ENCODE data around the gene AUTS2. TPM values are rescaled to one million over a fixed set of nuclear protein-coding genes. Genes with fewer than 3 reads are reported as not detected.

Gene AUTS2
- total RNA-seq, 1 experiment from 2014 or later, result 42.1 TPM

DNA sequence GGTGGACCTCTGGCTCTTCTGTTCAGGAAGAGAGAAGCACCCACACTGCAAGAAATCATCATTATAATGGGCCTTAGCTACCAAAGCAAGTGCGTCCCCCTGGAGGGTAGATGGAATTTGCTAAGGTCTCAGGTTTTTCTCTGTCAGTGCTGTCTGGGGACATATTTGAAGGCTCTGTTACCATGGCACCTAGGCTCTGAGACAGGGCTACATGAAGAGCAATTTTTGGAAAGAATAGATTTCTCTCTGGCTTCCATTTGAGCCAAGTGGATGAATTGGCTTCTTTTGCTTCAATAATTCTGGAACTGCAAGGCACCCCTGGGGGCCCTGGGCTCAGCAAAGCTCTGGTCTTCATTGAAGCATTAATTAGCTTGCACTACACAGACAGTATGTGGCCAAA is 1184.5 kb downstream of the AUTS2 start:
- no peaks in the 10 kb centered on the region for H3K27me3 ChIP-seq (replicated peaks; ENCODE audit: insufficient read depth, low read depth, low read length, poor library complexity)
- POLR2A ChIA-PET (ENCODE audit: low non-redundant PET), result no interaction called here

DNA sequence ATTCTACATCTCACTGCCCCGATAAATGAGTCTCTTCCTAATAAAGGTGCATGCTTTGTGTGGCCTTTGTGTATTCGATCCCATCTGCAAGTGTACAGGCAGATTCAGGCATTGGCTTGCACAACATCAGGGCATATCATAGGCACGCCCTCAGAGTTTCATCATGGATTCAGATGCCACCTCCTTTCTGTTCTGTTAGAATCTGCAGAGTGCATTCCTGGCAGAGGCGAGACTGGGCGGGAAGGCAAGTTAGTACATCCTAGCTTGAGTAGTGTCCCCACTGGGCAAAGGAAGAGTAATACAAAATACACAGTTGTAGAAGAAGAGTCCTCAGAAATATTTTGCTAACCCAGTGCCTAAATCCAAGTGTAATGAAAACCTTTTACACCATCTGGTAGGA is 1187.2 kb downstream of the AUTS2 start:
- Histone ChIP-seq H3K27ac (ENCODE audit: low read depth, low read length, poor library complexity, severe bottlenecking) (no peak overlapping the region), H3K36me3 (ENCODE audit: insufficient read depth, low read length, poor library complexity, severe bottlenecking) (peaks cover 10% of the 10 kb centered on the region), H3K27me3 (replicated peaks; ENCODE audit: insufficient read depth, low read depth, low read length, poor library complexity) (no peaks in the 10 kb centered on the region), H3K9me3 (ENCODE audit: low read depth, low read length, poor library complexity, severe bottlenecking) (no peaks in the 10 kb centered on the region), H3K4me3 (ENCODE audit: low read depth, low read length, poor library complexity, severe bottlenecking) (no peak overlapping the region), H3K4me1 (ENCODE audit: insufficient read depth, low read length, poor library complexity, severe bottlenecking) (no peaks in the 10 kb centered on the region)
- TF ChIP-seq EZH2 (IDR thresholded peaks at IDR 0.05; ENCODE audit: borderline replicate concordance, low read depth, low read length, poor library complexity, severe bottlenecking), result no peak
- TF ChIP-seq, protein P1, sequence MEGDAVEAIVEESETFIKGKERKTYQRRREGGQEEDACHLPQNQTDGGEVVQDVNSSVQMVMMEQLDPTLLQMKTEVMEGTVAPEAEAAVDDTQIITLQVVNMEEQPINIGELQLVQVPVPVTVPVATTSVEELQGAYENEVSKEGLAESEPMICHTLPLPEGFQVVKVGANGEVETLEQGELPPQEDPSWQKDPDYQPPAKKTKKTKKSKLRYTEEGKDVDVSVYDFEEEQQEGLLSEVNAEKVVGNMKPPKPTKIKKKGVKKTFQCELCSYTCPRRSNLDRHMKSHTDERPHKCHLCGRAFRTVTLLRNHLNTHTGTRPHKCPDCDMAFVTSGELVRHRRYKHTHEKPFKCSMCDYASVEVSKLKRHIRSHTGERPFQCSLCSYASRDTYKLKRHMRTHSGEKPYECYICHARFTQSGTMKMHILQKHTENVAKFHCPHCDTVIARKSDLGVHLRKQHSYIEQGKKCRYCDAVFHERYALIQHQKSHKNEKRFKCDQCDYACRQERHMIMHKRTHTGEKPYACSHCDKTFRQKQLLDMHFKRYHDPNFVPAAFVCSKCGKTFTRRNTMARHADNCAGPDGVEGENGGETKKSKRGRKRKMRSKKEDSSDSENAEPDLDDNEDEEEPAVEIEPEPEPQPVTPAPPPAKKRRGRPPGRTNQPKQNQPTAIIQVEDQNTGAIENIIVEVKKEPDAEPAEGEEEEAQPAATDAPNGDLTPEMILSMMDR (conservative IDR thresholded peaks at IDR 0.05; ENCODE audit: low read depth, low read length), result no peak
- no TSS peak for BruUV-seq (replicated peaks)
- ChIA-PET CTCF (no interaction called here), POLR2A (ENCODE audit: low non-redundant PET) (no interaction called here)
- no peak for DNase-seq (ENCODE audit: low spot score)
- intact Hi-C loops (cut with micrococcal nuclease; ENCODE audit: unreplicated experiment), result no loop called here

More for the DNA sequence above, 1184.5 kb downstream of the AUTS2 start:
- Histone ChIP-seq H3K27ac (ENCODE audit: low read depth, low read length, poor library complexity, severe bottlenecking) (no peak overlapping the region), H3K4me3 (ENCODE audit: low read depth, low read length, poor library complexity, severe bottlenecking) (no peak overlapping the region), H3K36me3 (ENCODE audit: insufficient read depth, low read length, poor library complexity, severe bottlenecking) (peaks cover 10% of the 10 kb centered on the region), H3K4me1 (ENCODE audit: insufficient read depth, low read length, poor library complexity, severe bottlenecking) (no peaks in the 10 kb centered on the region), H3K9me3 (ENCODE audit: low read depth, low read length, poor library complexity, severe bottlenecking) (no peaks in the 10 kb centered on the region)
- TF ChIP-seq, protein P1 (conservative IDR thresholded peaks at IDR 0.05; ENCODE audit: low read depth, low read length), result no peak
- no peak for TF ChIP-seq EZH2 (IDR thresholded peaks at IDR 0.05; ENCODE audit: borderline replicate concordance, low read depth, low read length, poor library complexity, severe bottlenecking)
- intact Hi-C loops (cut with micrococcal nuclease; ENCODE audit: unreplicated experiment), result no loop called here
- CTCF ChIA-PET, result no interaction called here
- no TSS peak for BruUV-seq (replicated peaks)
- no peak for DNase-seq (ENCODE audit: low spot score)

DNA sequence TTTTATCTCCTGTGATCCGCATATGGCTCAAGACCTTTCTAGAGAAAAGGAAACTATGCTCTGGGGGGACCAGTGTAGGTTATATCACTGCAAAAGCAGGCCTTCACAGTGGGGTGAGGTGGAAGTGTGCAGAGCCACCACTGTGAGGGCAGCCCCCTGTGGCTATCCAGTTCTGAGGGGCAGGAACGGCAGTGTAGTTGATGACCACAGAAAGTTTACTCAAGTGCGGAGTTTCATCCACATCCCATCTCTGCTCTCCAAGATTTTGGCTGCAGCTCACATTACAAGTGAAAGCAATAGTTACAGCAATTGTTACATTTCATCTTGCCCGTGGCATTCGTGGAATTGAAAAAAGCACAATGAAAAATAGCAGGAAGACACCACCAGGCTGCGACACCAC is 1187.8 kb downstream of the AUTS2 start:
- peaks cover 10% of the 10 kb centered on the region for H3K36me3 ChIP-seq (ENCODE audit: insufficient read depth, low read length, poor library complexity, severe bottlenecking)
- no peak overlapping the region for H3K4me3 ChIP-seq (ENCODE audit: low read depth, low read length, poor library complexity, severe bottlenecking)
- DNase-seq (ENCODE audit: low spot score), result no peak
- H3K27me3 ChIP-seq (replicated peaks; ENCODE audit: insufficient read depth, low read depth, low read length, poor library complexity), result no peaks in the 10 kb centered on the region
- H3K9me3 ChIP-seq (ENCODE audit: low read depth, low read length, poor library complexity, severe bottlenecking), result no peaks in the 10 kb centered on the region
- no peak overlapping the region for H3K27ac ChIP-seq (ENCODE audit: low read depth, low read length, poor library complexity, severe bottlenecking)
- no peak for TF ChIP-seq EZH2 (IDR thresholded peaks at IDR 0.05; ENCODE audit: borderline replicate concordance, low read depth, low read length, poor library complexity, severe bottlenecking)
- TF ChIP-seq, protein P1 (conservative IDR thresholded peaks at IDR 0.05; ENCODE audit: low read depth, low read length), result no peak
- no peaks in the 10 kb centered on the region for H3K4me1 ChIP-seq (ENCODE audit: insufficient read depth, low read length, poor library complexity, severe bottlenecking)
- intact Hi-C loops (cut with micrococcal nuclease; ENCODE audit: unreplicated experiment), result no loop called here
- ChIA-PET POLR2A (ENCODE audit: low non-redundant PET) (no interaction called here), CTCF (no interaction called here)
- no TSS peak for BruUV-seq (replicated peaks)

Measured in A673 (cell line).